Endothelial cell of umbilical vein (primary cell): Measurements from ENCODE around the gene PPM1L. TPM values are rescaled to one million over a fixed set of nuclear protein-coding genes. Genes with fewer than 3 reads are reported as not detected.

Source experiments
- BruUV-seq: library from RNA; stranded (reverse); fragments of 400-500 nt; replicated peaks from 2 replicates; lab custom pipeline; 2021; lab: Mats Ljungman, UMichigan
- CTCF ChIA-PET: fragments of 300-600, 350-600 bp; sonication (Branson Sonifier 250); formaldehyde crosslinking; loops from one replicate; lab custom pipeline; 2021; ENCODE audit warnings: antibody characterized with exemption, inconsistent platforms; lab: Charles Lee
- POLR2A ChIA-PET: fragments of 300-600, 350-600 bp; sonication (Branson Sonifier 250); formaldehyde crosslinking; loops from one replicate; lab custom pipeline; 2021; ENCODE audit warnings: antibody characterized with exemption, inconsistent platforms; lab: Charles Lee
- DNase-seq: peaks from one replicate; pipeline ENCODE4 v3.0.0-alpha.2; 2011; ENCODE audit warnings: low read depth, low spot score
- FAIRE-seq: peaks from 2 replicates; lab custom pipeline; 2011; peaks lifted over from hg19 to GRCh38; lab: Jason Lieb, UNC
- H2AFZ ChIP-seq: 2 replicates; pipeline ENCODE4 v1.6.0; 2012; ENCODE audit warnings: low read depth, low read length, control low read depth, inconsistent platforms
- H3K27ac ChIP-seq: 2 replicates; pipeline ENCODE4 v1.5.1; 2011; ENCODE audit warnings: low read depth, mild to moderate bottlenecking, control low read depth, low read length, moderate library complexity; ENCODE audit not compliant: insufficient read depth
- H3K27me3 ChIP-seq, 2 experiments: 2 replicates each; pipeline versions ENCODE4 v1.6.0 to v1.6.1; 2011; ENCODE audit warnings: low read length in 2 of 2, mixed read lengths in 1 of 2; ENCODE audit not compliant: control insufficient read depth in 2 of 2, insufficient read depth in 2 of 2
- H3K36me3 ChIP-seq, 2 experiments: 2 replicates in 1 of 2; 3 replicates in 1 of 2; pipeline ENCODE4 v1.5.1; 2011; ENCODE audit warnings: low read length in 2 of 2, mild to moderate bottlenecking in 1 of 2, moderate library complexity in 1 of 2; ENCODE audit not compliant: control insufficient read depth in 2 of 2, insufficient read depth in 2 of 2; ENCODE audit errors: extremely low read depth in 1 of 2
- H3K4me1 ChIP-seq: 3 replicates; pipeline ENCODE4 v1.5.1; 2011; ENCODE audit warnings: mild to moderate bottlenecking, low read length; ENCODE audit not compliant: control insufficient read depth, insufficient read depth; ENCODE audit errors: extremely low read depth
- H3K4me2 ChIP-seq: 2 replicates; pipeline ENCODE4 v1.6.1; 2011; ENCODE audit warnings: low read length, control low read depth, mixed read lengths; ENCODE audit not compliant: insufficient read depth
- H3K4me3 ChIP-seq, 3 experiments: fragments of 200-600 bp in 1 of 3; sonication (generic), shearing (Covaris generic) in 1 of 3; replicated peaks in 1 of 3; 2 replicates each; pipeline ENCODE4 v1.5.1; 2011 to 2016; ENCODE audit warnings: control low read depth in 3 of 3, low read length in 3 of 3, mild to moderate bottlenecking in 2 of 3, inconsistent platforms in 1 of 3, low read depth in 1 of 3, moderate library complexity in 1 of 3; ENCODE audit not compliant: insufficient read depth in 1 of 3
- H3K79me2 ChIP-seq: 2 replicates; pipeline ENCODE4 v1.6.0; 2012; ENCODE audit warnings: low read length, inconsistent platforms; ENCODE audit not compliant: control insufficient read depth, insufficient read depth
- H3K9ac ChIP-seq: replicated peaks from 2 replicates; pipeline ENCODE3; 2011; ENCODE audit warnings: low read length, control low read depth; ENCODE audit not compliant: insufficient read depth; ENCODE audit errors: extremely low read depth
- H3K9me1 ChIP-seq: replicated peaks from 3 replicates; pipeline ENCODE4 v1.6.0; 2011; ENCODE audit warnings: mild to moderate bottlenecking, low read length; ENCODE audit not compliant: control insufficient read depth, insufficient read depth; ENCODE audit errors: extremely low read depth
- H3K9me3 ChIP-seq: replicated peaks from 2 replicates; pipeline ENCODE4 v1.5.1; 2012; ENCODE audit warnings: low read length, inconsistent platforms; ENCODE audit not compliant: control insufficient read depth, insufficient read depth
- H4K20me1 ChIP-seq: replicated peaks from 2 replicates; pipeline ENCODE3; 2011; ENCODE audit warnings: mild to moderate bottlenecking, low read length; ENCODE audit not compliant: control insufficient read depth, insufficient read depth; ENCODE audit errors: extremely low read depth
- EZH2 ChIP-seq: IDR thresholded peaks from 2 replicates; pipeline ENCODE4 v1.6.1; 2012; ENCODE audit warnings: borderline replicate concordance, low read depth, mild to moderate bottlenecking, moderate library complexity, low read length, inconsistent platforms; ENCODE audit not compliant: severe bottlenecking
- FOS ChIP-seq: IDR thresholded peaks from 2 replicates; pipeline ENCODE4 v1.6.1; 2011; ENCODE audit warnings: mild to moderate bottlenecking, low read length, moderate library complexity, borderline replicate concordance; ENCODE audit not compliant: insufficient read depth
- GATA2 ChIP-seq: IDR thresholded peaks from 2 replicates; pipeline ENCODE4 v1.7.0; 2011; ENCODE audit warnings: low read depth, mild to moderate bottlenecking, moderate library complexity, mixed read lengths, low read length; ENCODE audit not compliant: insufficient read length, insufficient read depth
- JUN ChIP-seq: IDR thresholded peaks from 2 replicates; pipeline ENCODE4 v1.6.1; 2011; ENCODE audit warnings: borderline replicate concordance, low read depth; ENCODE audit not compliant: insufficient read length, insufficient read depth
- MAX ChIP-seq: IDR thresholded peaks from 2 replicates; pipeline ENCODE4 v1.6.1; 2011; ENCODE audit not compliant: insufficient read depth, insufficient read length
- MYC ChIP-seq: IDR thresholded peaks from one replicate; pipeline ENCODE4 v1.6.1; 2011; ENCODE audit warnings: mild to moderate bottlenecking, low read depth, low read length
- POLR2A ChIP-seq: IDR thresholded peaks from 2 replicates; pipeline ENCODE4 v1.6.1; 2012; ENCODE audit warnings: low read depth, mild to moderate bottlenecking, control low read depth, low read length
- POLR2AphosphoS5 ChIP-seq: IDR thresholded peaks from 2 replicates; pipeline ENCODE4 v1.6.1; 2012; ENCODE audit warnings: low read depth, mild to moderate bottlenecking, control low read depth, low read length, moderate library complexity; ENCODE audit not compliant: insufficient read depth
- dilution Hi-C: fragments of 300-500 bp; cut with MboI; formaldehyde crosslinking; loops from one replicate; pipeline ENCODE4 v1.15.0; 2019; ENCODE audit warnings: low sequenced_read_pairs; ENCODE audit not compliant: extremely low pct_ligation_motif_present
- intact Hi-C: fragments of 100-400 bp; cut with micrococcal nuclease; formaldehyde crosslinking; loops from one replicate; pipeline ENCODE4 v1.10.0; 2022
- polyA plus RNA-seq, 4 experiments: library from polyadenylated mRNA; depleted of rRNA in 3 of 4; stranded (reverse) in 3 of 4; unstranded in 1 of 4; fragments of >200 nt; gene quantifications; 2 replicates each; pipeline versions ENCODE4 v1.2.1 to v1.2.3, GENCODE V29; 2011 to 2012; ENCODE audit warnings: missing spikeins in 1 of 4
- total RNA-seq: library from RNA; stranded (reverse); gene quantifications from 2 replicates; pipeline ENCODE4 v1.2.3, GENCODE V29; 2021
- TF ChIP-seq, protein P1 (sequence below), 2 donors: IDR thresholded peaks; 1 replicate in 1 of 2; 2 replicates in 1 of 2; pipeline ENCODE4 v1.5.1; 2011; ENCODE audit warnings: low read length in 2 of 2, mild to moderate bottlenecking in 2 of 2, moderate library complexity in 2 of 2, control low read depth in 1 of 2, inconsistent platforms in 1 of 2, low read depth in 1 of 2; ENCODE audit not compliant: insufficient read depth in 1 of 2; ENCODE audit errors: extremely low read depth in 1 of 2

Gene PPM1L
- total and polyA plus RNA-seq, 2 donors (not counting 3 experiments of a cell fraction or from before 2014, with no cell fraction given): 0.63 to 2.9 TPM

DNA sequence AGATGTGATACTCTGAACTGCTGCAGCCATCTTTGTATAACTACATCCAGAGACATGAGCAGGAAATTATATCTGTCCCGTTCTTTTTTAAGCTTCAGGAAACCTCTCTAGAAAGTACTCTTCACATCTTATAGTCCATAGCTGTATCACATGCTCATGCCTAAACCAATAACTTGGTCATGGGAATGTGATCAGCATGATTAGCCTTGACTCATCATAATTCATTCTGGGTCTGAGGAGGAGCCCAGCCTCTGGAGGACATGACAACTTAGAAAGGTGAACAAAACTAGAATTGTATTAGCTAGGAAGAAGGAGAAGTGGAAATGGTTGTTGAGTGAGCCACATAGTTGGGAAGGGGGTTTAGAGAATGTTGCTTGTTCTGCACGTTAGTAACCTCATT is 12.9 kb downstream of the PPM1L start:
- Histone ChIP-seq H3K4me1 (peaks cover 6% of the 10 kb centered on the region), H3K79me2 (no peaks in the 10 kb centered on the region), H4K20me1 (no peaks in the 10 kb centered on the region), H3K9ac (no peak overlapping the region), H3K4me3 (no peak overlapping the region), H3K27ac (no peak overlapping the region), H2AFZ (no peak overlapping the region), H3K4me2 (no peak overlapping the region), H3K9me3 (no peaks in the 10 kb centered on the region), H3K27me3 (no peaks in the 10 kb centered on the region), H3K9me1 (no peaks in the 10 kb centered on the region), H3K36me3 (no peaks in the 10 kb centered on the region)
- no peak for TF ChIP-seq GATA2
- TF ChIP-seq EZH2: no peak
- no peak for TF ChIP-seq POLR2AphosphoS5
- no peak for TF ChIP-seq FOS
- TF ChIP-seq MAX: no peak
- FAIRE-seq (no peak), DNase-seq (no peak)
- dilution Hi-C loops: no loop called here
- ChIA-PET POLR2A (no interaction called here), CTCF (no interaction called here)
- intact Hi-C loops: no loop called here
- BruUV-seq: no TSS peak

- BruUV-seq: no TSS peak
- Histone ChIP-seq H3K4me2 (no peak overlapping the region), H3K79me2 (no peaks in the 10 kb centered on the region), H4K20me1 (no peaks in the 10 kb centered on the region), H3K36me3 (no peaks in the 10 kb centered on the region), H3K9me3 (no peaks in the 10 kb centered on the region), H3K9ac (no peak overlapping the region), H3K27ac (no peak overlapping the region), H2AFZ (no peak overlapping the region), H3K9me1 (no peaks in the 10 kb centered on the region), H3K27me3 (no peaks in the 10 kb centered on the region), H3K4me3 (no peak overlapping the region), H3K4me1 (peaks cover 6% of the 10 kb centered on the region)
- FAIRE-seq (no peak), DNase-seq (no peak)
- dilution Hi-C loops: no loop called here
- intact Hi-C loops: no loop called here
- TF ChIP-seq GATA2: no peak
- no peak for TF ChIP-seq FOS
- TF ChIP-seq POLR2AphosphoS5: no peak
- no peak for TF ChIP-seq JUN
- TF ChIP-seq MAX: no peak
- no peak for TF ChIP-seq EZH2
- TF ChIP-seq, protein P1, sequence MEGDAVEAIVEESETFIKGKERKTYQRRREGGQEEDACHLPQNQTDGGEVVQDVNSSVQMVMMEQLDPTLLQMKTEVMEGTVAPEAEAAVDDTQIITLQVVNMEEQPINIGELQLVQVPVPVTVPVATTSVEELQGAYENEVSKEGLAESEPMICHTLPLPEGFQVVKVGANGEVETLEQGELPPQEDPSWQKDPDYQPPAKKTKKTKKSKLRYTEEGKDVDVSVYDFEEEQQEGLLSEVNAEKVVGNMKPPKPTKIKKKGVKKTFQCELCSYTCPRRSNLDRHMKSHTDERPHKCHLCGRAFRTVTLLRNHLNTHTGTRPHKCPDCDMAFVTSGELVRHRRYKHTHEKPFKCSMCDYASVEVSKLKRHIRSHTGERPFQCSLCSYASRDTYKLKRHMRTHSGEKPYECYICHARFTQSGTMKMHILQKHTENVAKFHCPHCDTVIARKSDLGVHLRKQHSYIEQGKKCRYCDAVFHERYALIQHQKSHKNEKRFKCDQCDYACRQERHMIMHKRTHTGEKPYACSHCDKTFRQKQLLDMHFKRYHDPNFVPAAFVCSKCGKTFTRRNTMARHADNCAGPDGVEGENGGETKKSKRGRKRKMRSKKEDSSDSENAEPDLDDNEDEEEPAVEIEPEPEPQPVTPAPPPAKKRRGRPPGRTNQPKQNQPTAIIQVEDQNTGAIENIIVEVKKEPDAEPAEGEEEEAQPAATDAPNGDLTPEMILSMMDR (IDR thresholded peaks at IDR 0.05; ENCODE audit: extremely low read depth in 1 of 2, insufficient read depth in 1 of 2, low read depth in 1 of 2, low read length in 2 of 2): no peak
- TF ChIP-seq POLR2A: no peak
- no peak for TF ChIP-seq MYC
- ChIA-PET POLR2A (no interaction called here), CTCF (no interaction called here)
Measured at GRCh38 chr3:160771811-160772459, 15.9 kb downstream of the PPM1L start.
